Measurements from ENCODE around the gene RUVBL1. TPM values are rescaled to one million over a fixed set of nuclear protein-coding genes. Genes with fewer than 3 reads are reported as not detected.

The RUVBL1 gene
- total RNA-seq, 2 donors from 2014 or later, result 7.5 to 22.1 TPM

DNA sequence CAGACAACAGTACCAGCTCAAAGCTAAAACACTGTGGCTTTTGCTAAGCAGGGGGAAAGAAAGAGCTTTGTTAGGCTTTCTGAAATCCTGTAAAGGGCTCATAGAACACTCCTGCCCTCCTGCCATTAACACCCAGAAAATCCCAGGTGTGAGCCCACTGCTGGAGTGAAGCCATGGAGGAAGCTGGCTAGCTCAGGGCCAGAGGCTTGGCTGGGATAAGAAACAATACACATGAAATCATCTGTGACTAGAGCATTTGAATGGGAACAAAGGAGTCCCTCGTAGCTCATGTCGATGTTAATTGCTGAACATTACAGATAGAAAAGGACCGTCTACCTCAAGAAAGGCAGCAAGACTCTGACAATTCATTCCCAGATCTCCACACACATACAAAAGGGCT lies 23.5 kb downstream of the RUVBL1 start:
- 28 to 55% methylated on average over 3 of the region's 3 CpGs for WGBS, 2 donors
- no peak for DNase-seq
- H3K9me3 ChIP-seq, result no peaks in the 10 kb centered on the region
- no peaks in the 10 kb centered on the region for H3K27me3 ChIP-seq
- intact Hi-C loops (cut with DNase I), result no loop called here
- no peak overlapping the region for H3K27ac ChIP-seq
- ATAC-seq, result no peak
- TF ChIP-seq, protein P1, sequence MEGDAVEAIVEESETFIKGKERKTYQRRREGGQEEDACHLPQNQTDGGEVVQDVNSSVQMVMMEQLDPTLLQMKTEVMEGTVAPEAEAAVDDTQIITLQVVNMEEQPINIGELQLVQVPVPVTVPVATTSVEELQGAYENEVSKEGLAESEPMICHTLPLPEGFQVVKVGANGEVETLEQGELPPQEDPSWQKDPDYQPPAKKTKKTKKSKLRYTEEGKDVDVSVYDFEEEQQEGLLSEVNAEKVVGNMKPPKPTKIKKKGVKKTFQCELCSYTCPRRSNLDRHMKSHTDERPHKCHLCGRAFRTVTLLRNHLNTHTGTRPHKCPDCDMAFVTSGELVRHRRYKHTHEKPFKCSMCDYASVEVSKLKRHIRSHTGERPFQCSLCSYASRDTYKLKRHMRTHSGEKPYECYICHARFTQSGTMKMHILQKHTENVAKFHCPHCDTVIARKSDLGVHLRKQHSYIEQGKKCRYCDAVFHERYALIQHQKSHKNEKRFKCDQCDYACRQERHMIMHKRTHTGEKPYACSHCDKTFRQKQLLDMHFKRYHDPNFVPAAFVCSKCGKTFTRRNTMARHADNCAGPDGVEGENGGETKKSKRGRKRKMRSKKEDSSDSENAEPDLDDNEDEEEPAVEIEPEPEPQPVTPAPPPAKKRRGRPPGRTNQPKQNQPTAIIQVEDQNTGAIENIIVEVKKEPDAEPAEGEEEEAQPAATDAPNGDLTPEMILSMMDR (IDR thresholded peaks at IDR 0.05), result no peak
- TF ChIP-seq POLR2A (IDR thresholded peaks at IDR 0.05), result no peak
- H3K4me3 ChIP-seq, result no peak overlapping the region
- H3K4me1 ChIP-seq, result peaks cover 44% of the 10 kb centered on the region
- H3K36me3 ChIP-seq (replicated peaks in 1 of 2; ENCODE audit: insufficient read depth in 1 of 2, low read depth in 2 of 2), result peaks cover 0 to 4% of the 10 kb centered on the region in 2 donors

DNA sequence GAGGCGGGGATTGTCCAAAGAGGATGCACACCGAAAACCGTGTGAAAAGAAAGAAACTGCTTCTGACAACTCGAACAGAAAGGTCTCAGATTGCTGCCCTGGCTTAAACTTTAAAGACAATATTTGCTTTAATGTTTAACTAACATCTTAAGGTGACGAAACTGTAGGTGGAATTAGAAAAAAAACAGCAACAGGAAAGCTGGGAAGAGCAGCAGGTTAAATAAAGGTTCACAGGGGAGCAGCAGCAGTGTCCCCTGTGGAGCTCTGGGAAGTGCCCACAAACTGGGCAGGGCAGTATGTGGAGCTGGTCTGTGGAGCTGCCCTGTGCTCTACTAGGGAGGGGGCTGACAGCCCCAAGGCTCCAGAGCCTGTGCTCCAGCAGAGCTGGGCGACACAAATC lies 25.4 kb downstream of the RUVBL1 start:
- Histone ChIP-seq H3K4me1 (peaks cover 53% of the 10 kb centered on the region), H3K9me3 (no peaks in the 10 kb centered on the region), H3K36me3 (replicated peaks in 1 of 2; ENCODE audit: insufficient read depth in 1 of 2, low read depth in 2 of 2) (no peaks in the 10 kb centered on the region), H3K27ac (peak overlapping the region in 2 of 4 donors; percentile 58 to 61), H3K27me3 (no peaks in the 10 kb centered on the region), H3K4me3 (no peak overlapping the region)
- DNase-seq (no peak), ATAC-seq (peak; percentile 36)
- intact Hi-C loops (cut with DNase I), result no loop called here
- WGBS, 2 donors, result 43 to 53% methylated on average over 6 of the region's 6 CpGs
- TF ChIP-seq, protein P1 (IDR thresholded peaks at IDR 0.05), result no peak
- TF ChIP-seq POLR2A (IDR thresholded peaks at IDR 0.05), result no peak

DNA sequence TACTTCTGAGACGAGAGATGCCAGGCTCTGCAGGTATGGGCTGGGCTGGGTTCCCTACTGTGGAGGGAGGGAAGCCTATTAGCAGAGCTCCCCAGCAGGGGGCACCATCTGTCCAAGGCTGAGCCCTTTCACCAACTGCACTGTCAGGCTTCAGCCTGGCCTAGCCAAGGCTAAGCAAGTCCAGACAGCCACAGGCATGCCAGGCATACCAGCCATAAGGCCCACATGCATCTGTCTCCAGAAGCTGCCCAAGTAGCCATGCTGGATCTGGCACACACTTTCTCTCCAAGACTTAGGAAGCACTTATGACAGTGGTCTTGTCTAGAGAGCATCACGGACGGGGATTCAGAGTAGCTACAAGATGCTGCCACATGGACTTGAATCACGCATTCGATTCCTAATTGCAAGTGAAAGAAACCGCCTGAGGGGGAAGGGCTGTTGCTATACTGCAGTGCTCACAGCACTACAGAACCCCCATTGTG lies 28.3 kb downstream of the RUVBL1 start:
- DNase-seq (peak; percentile 88 to 92 (median 90)), ATAC-seq (peak; percentile 96)
- intact Hi-C loops (cut with DNase I), result no loop called here
- Histone ChIP-seq H3K27ac (no peak overlapping the region), H3K4me3 (no peak overlapping the region), H3K9me3 (no peaks in the 10 kb centered on the region), H3K36me3 (replicated peaks in 1 of 2; ENCODE audit: insufficient read depth in 1 of 2, low read depth in 2 of 2) (no peaks in the 10 kb centered on the region), H3K4me1 (peaks cover 45% of the 10 kb centered on the region), H3K27me3 (no peaks in the 10 kb centered on the region)
- TF ChIP-seq POLR2A (IDR thresholded peaks at IDR 0.05), result no peak
- TF ChIP-seq, protein P1 (IDR thresholded peaks at IDR 0.05), result peak; percentile 65 to 90 (median 87)
- WGBS, 2 donors, result 59 to 72% methylated on average over 6 of the region's 6 CpGs

DNA sequence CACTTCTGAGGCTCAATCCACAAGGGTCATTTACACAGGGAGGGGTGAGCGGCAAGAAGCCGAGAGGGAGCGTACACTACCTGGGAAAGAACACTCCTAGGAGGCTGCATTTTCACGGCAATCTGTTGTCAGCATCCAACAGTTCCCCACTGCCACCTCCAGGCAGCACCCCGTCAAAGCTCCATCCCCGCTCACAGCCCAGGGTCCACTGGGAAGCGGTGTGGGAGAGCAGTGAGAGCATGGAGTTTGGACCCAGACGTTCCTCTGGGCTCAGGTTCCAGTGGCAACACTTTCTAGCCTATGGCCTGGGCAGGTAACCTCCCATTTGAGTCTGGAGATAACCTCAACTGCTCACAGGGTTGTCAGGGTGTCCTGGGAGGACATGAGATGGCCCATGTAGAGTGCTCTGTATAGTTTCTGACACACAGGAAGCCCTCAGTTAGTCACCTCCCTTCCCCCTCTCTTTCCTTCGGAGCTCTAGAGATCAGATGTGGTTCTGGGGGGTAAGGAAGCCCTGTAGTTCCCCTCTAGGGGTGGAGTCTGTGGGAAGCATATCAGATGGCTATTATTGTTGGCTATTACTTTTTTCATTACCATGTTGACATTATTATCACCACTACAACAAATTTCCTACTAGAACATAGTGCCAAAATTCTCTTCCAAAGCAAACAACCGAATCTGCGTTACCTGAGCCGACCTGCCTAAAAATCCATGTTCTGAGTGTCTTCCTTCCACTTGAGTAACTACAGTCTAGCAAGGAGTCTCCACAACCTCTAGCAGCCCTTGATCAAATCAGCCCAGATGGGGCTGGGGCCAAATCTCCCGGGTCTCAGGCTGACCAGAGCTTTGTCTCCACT lies 29.1 kb downstream of the RUVBL1 start:
- Histone ChIP-seq H3K4me1 (peaks cover 38% of the 10 kb centered on the region), H3K4me3 (no peak overlapping the region), H3K27ac (peak overlapping the region in 1 of 4 donors; percentile 14), H3K36me3 (replicated peaks in 1 of 2; ENCODE audit: insufficient read depth in 1 of 2, low read depth in 2 of 2) (no peaks in the 10 kb centered on the region), H3K9me3 (no peaks in the 10 kb centered on the region), H3K27me3 (no peaks in the 10 kb centered on the region)
- intact Hi-C loops (cut with DNase I), result no loop called here
- WGBS, 2 donors, result 39 to 51% methylated on average over 13 of the region's 13 CpGs
- peak in 1 of 4 donors; percentile 50 for DNase-seq
- peak; percentile 23 for ATAC-seq
- TF ChIP-seq POLR2A (IDR thresholded peaks at IDR 0.05), result no peak
- TF ChIP-seq, protein P1 (IDR thresholded peaks at IDR 0.05), result peak in 4 of 7 experiments; percentile 23 to 42 (median 36)
